Pancreas (tissue), 10 donors: ENCODE measurements around the gene LENG9. TPM values are rescaled to one million over a fixed set of nuclear protein-coding genes. Genes with fewer than 3 reads are reported as not detected.

Source experiments
- ATAC-seq, 4 donors: fragments of 200-7000 bp; cut with Tn5 transposase; one replicate each; pipeline versions ENCODE4 v1.8.0 to v1.9.1; 2020; ENCODE audit warnings: mild to moderate bottlenecking in 4 of 4, moderate library complexity in 4 of 4
- DNase-seq, 6 donors: peaks; one replicate each; pipeline ENCODE4 v3.0.0-alpha.2; 2020
- FAIRE-seq: peaks from 2 replicates; lab custom pipeline; 2012; peaks lifted over from hg19 to GRCh38; lab: Jason Lieb, UNC
- H3K27ac ChIP-seq, 4 donors: fragments of 200-600 bp; sonication (generic); 1 replicate in 3 of 4; 2 replicates in 1 of 4; pipeline versions ENCODE4 v1.5.0 to v1.8.0; 2020
- H3K27me3 ChIP-seq, 4 donors: fragments of 200-600 bp; one replicate each; pipeline ENCODE4 v1.8.0; 2021
- H3K36me3 ChIP-seq, 3 donors: fragments of 200-600 bp; sonication (generic) in 1 of 3; one replicate each; pipeline versions ENCODE4 v1.5.0 to v1.8.0; 2020 to 2021
- H3K4me1 ChIP-seq, 3 donors: fragments of 200-600 bp; one replicate each; pipeline ENCODE4 v1.8.0; 2021
- H3K4me3 ChIP-seq, 4 donors: fragments of 200-600 bp; sonication (generic) in 2 of 4; one replicate each; pipeline versions ENCODE4 v1.5.0 to v1.8.0; 2020 to 2021
- H3K9me3 ChIP-seq, 4 donors: fragments of 200-600 bp; one replicate each; pipeline ENCODE4 v1.8.0; 2021
- CTCF ChIP-seq, 4 donors: fragments of 200-600 bp; sonication (generic) in 3 of 4; IDR thresholded peaks; one replicate each; pipeline versions ENCODE4 v1.5.0 to v1.8.0; 2021; ENCODE audit warnings: antibody characterized with exemption in 4 of 4
- WGBS, 2 donors: extraction: QIAGEN DNeasy Blood & Tissue Kit; methylation state at CpG; one replicate each; pipeline ENCODE4 v1.1.7; 2013; 5-methylcytosine and 5-hydroxymethylcytosine counted together
- intact Hi-C, 3 donors: fragments of 100-400 bp; cut with DNase I; formaldehyde crosslinking; loops; one replicate each; pipeline versions ENCODE4 v1.11.1 to v1.14.2; 2022
- polyA plus RNA-seq, 2 donors: library from polyadenylated mRNA; stranded (reverse); fragments of 200-250 nt; gene quantifications; one replicate each; pipeline ENCODE4 v1.2.3, GENCODE V29; 2013
- total RNA-seq, 6 donors: library from RNA; stranded (reverse); fragmentation: NEBNext Ultra II Directional in 4 of 6; extraction: Animal tissue kit (Norgen Biotek cat#: 25700) in 4 of 6; gene quantifications; one replicate each; pipeline versions ENCODE4 v1.2.1 to v1.2.4, GENCODE V29; 2021 to 2023
- donor health status: healthy with polysubstance abuse.
- donor health status: DM: no; HTN: no; CAD: no; lungs with moderate emphysema.
- donor health status: DM: no; HTN: no; CAD: no.
- donor health status: control.
- donor health status: control.
- donor health status: Bipolar disorder and iron deficiency.
- donor health status: DM: yes; HTN: yes; CAD: no.
- donor health status: DM: no; HTN: no; CAD: no.
- donor health status: DM: no; HTN: no; CAD: no.
- donor health status: DM: yes; HTN: yes; CAD: no.

The LENG9 gene
- total and polyA plus RNA-seq, 8 donors, result 4.2 to 23.4 (median 13.1) TPM

GRCh38 chr19:54492568-54492967 is 29.0 kb upstream of the LENG9 start:
- WGBS, 2 donors, result 68 to 77% methylated on average over 18 of the region's 18 CpGs
- DNase-seq (no peak), ATAC-seq (no peak), FAIRE-seq (no peak)
- Histone ChIP-seq H3K36me3 (no peaks in the 10 kb centered on the region), H3K4me1 (no peaks in the 10 kb centered on the region), H3K4me3 (no peak overlapping the region), H3K27me3 (peaks cover 0 to 11% (median 0%) of the 10 kb centered on the region in 4 donors), H3K9me3 (no peaks in the 10 kb centered on the region), H3K27ac (no peak overlapping the region)
- intact Hi-C loops, result no loop called here
- no peak for TF ChIP-seq CTCF (IDR thresholded peaks at IDR 0.05)

GRCh38 chr19:54489766-54490165 is 26.2 kb upstream of the LENG9 start:
- WGBS, 2 donors, result 47 to 52% methylated on average over 9 of the region's 9 CpGs
- ATAC-seq, result no peak
- H3K4me1 ChIP-seq, result no peaks in the 10 kb centered on the region
- H3K4me3 ChIP-seq, result no peak overlapping the region
- no peak for FAIRE-seq
- no peaks in the 10 kb centered on the region for H3K9me3 ChIP-seq
- no peaks in the 10 kb centered on the region for H3K36me3 ChIP-seq
- DNase-seq, result no peak
- no peak overlapping the region for H3K27ac ChIP-seq
- TF ChIP-seq CTCF (IDR thresholded peaks at IDR 0.05), result no peak
- intact Hi-C loops, result no loop called here
- H3K27me3 ChIP-seq, result peaks cover 0 to 8% (median 0%) of the 10 kb centered on the region in 4 donors

GRCh38 chr19:54489341-54489740 is 25.8 kb upstream of the LENG9 start:
- H3K9me3 ChIP-seq, result no peaks in the 10 kb centered on the region
- FAIRE-seq (no peak), DNase-seq (no peak), ATAC-seq (no peak)
- no peaks in the 10 kb centered on the region for H3K4me1 ChIP-seq
- H3K27ac ChIP-seq, result no peak overlapping the region
- intact Hi-C loops, result no loop called here
- H3K4me3 ChIP-seq, result no peak overlapping the region
- peaks cover 0 to 8% (median 0%) of the 10 kb centered on the region in 4 donors for H3K27me3 ChIP-seq
- no peaks in the 10 kb centered on the region for H3K36me3 ChIP-seq
- WGBS, 2 donors, result 53 to 61% methylated on average over 7 of the region's 7 CpGs
- TF ChIP-seq CTCF (IDR thresholded peaks at IDR 0.05), result no peak

- intact Hi-C loops, result no loop called here
- no peak for DNase-seq
- no peak for ATAC-seq
- Histone ChIP-seq H3K27me3 (no peaks in the 10 kb centered on the region), H3K4me1 (no peaks in the 10 kb centered on the region), H3K9me3 (no peaks in the 10 kb centered on the region), H3K36me3 (no peaks in the 10 kb centered on the region), H3K4me3 (no peak overlapping the region), H3K27ac (no peak overlapping the region)
- WGBS, 2 donors, result 69 to 78% methylated on average over 5 of the region's 5 CpGs
- TF ChIP-seq CTCF (IDR thresholded peaks at IDR 0.05), result no peak
- no peak for FAIRE-seq
Measured at GRCh38 chr19:54485851-54486250, 22.3 kb upstream of the LENG9 start.

GRCh38 chr19:54484451-54484850 is 20.9 kb upstream of the LENG9 start:
- DNase-seq (no peak), ATAC-seq (no peak), FAIRE-seq (no peak)
- no peaks in the 10 kb centered on the region for H3K36me3 ChIP-seq
- H3K27me3 ChIP-seq, result no peaks in the 10 kb centered on the region
- H3K4me1 ChIP-seq, result no peaks in the 10 kb centered on the region
- no peak for TF ChIP-seq CTCF (IDR thresholded peaks at IDR 0.05)
- H3K9me3 ChIP-seq, result no peaks in the 10 kb centered on the region
- intact Hi-C loops, result no loop called here
- 52 to 71% methylated on average over 10 of the region's 10 CpGs for WGBS, 2 donors
- no peak overlapping the region for H3K27ac ChIP-seq
- no peak overlapping the region for H3K4me3 ChIP-seq
